NCI-H524 treated with DMSO at 0.1 percent for 48 hours (cell line): Measurements from ENCODE around the gene MAVS.

Experiments
- DNase-seq: peaks from one replicate; lab custom pipeline; 2025; lab: John Stamatoyannopoulos, UW

The MAVS gene

DNA sequence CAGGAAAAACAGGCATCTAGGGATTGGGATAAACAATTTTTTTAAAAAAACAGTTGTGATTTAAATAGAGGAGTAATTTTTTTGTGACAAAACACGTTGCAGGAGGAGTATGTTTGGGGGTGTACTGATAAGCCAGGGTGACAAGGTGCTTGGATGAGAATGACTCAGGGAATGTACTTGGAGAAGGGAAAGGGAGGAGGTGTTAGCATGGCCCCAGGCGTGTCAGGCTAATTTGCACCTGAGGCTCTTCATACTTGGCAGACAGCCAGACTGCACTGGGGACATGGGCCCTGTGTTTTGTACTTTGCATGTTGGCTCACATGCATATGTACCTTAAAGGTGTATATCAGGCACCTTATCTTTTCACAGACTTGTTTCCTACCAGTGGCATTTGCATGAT lies 65.3 kb downstream of the MAVS start:
- no peak for DNase-seq

DNA sequence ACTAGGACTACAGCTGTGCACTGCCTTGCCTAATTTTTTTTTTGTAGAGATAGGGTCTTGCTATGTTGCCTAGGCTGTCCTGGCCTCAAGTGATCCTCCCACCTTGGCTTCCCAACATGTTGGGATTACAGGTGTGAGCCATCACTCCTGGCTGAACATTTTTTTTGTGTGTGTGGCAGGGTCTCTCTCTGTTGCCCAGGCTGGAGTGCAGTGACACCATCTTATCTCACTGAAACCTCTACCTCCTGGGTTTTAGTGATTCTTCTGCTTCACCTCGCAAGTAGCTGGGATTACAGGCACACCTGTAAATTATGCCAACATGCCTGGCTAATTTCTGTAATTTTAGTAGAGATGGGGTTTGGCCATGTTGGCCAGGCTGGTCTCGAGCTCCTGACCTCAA lies 67.8 kb downstream of the MAVS start:
- DNase-seq = no peak

DNA sequence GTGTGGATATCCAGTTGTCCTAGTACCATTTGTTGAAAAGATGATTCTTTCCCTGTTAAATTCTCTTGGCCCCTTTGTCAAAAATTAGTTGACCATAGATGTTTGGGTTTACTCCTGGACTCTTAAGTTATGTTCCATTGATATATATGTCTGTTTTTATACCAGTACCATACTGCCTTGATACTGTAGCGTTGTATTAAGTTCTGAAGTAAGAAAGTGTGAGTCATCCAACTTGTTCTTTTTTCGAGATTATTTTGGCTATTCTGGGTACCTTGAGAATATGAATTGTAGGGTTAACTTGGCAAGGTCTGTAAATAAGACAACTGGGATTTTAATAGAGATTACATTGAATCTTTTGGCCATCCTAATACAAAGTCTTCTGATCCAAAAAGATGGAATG lies 69.1 kb downstream of the MAVS start:
- DNase-seq = no peak

DNA sequence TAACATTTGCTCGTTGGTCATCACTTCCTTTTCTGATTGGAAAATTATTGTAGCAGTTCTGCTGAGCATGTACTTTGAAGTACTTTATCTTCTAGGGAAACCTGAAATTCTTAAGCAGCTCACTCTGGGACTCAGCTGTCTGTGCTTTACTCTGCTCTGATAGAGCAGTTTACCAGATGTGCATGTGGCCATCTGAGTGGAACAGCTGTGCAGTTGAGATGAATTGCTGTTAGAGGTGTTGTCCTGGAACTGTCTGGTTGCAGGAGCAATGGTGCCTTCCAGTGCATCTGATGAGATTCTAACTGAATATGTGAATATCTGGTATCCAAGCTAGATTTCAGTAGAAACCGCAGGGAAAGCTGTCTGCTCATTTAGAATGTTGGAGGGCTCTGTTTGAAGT lies 69.7 kb downstream of the MAVS start:
- no peak for DNase-seq

DNA sequence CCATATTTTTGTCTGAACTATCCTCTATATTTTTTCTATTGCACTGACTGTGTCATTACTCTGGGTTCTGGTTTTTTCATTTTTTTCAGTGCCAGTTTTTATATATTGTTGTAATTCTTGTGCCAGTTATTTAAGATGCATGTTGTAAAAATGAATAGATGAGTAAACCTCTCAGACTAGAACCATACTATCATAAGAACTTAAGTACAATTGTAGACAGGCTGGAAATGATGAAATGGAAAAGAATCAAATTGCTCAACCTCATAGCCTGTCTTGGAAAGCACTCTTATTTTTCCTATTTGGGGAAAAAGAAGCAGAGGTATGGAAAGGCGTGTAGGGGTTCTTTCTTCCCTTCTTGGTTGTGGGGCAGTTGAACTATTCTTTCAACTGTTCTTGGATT lies 72.7 kb downstream of the MAVS start:
- DNase-seq = no peak

DNA sequence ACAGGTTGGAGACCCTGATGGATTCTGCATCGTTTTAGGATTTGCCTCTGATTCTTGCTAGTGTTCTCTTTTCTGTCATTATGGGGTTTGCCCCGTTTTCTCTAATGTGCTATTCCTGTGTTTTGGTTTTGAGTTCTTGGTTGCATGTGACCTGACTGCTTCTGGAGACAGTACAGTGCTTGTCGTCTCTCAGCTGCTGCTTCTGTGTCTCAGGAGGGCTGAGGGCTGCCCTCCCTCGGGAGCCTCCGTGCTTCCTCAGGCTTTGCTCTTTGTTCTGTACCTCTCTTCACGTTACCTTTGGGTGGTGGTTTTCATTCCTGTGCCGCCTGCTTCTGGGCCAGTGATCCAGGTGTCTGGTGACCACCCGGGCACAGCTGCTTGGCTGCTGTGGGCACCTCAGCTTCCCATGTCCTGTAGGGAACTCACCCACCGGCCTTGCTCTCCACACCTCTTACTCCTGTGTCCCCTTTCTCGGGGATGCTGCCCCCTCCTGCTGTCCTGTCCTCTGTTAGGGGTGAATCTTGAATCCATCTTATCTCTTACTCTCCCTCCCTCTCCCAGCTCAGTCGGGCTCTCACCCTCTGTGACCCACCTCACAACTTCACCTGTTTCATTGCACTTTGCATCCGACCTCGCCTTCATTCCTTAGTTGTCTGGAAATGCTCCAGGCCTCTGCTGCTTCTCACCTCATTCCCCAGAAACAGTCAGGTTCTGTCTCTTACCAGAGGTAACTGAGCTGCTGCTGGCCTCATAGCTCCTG lies 75.8 kb downstream of the MAVS start:
- DNase-seq = no peak

DNA sequence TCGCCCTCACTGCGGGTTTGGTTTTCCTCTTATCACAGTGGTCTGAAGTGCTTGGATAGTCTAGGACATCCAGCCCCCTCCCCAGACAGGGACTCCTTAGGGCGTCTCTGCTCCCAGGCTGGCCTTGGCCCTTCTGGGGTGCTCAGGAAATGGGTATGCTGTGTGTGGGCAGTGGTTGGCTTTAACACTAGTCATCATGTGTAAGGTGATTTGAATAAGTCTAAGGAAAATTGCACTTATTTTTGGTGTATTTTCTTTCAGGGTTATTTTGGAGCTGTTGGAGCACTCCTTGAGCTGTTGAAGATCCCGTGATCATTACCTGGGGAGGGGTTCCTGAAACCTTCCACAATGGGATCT lies 76.3 kb downstream of the MAVS start:
- no peak for DNase-seq

DNA sequence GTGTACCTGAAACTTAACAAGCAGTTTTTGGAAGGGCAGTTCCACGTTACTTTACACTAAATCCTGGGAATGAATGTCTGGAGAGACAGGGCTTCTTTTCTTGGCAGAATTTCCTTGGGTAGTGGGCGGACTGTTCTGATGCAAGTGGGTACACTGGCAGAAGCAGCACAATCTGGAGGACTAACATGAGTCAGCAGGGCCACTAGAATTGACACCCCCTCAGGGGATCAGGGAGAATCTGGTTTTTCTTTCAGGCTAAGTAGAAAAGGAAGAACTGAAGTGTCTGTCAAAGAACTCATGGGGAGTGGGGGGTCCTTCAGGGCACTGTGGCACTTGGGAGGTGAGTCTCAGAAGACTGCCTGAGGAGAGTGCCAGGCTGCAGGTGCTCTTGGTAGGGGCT lies 77.2 kb downstream of the MAVS start:
- no peak for DNase-seq

DNA sequence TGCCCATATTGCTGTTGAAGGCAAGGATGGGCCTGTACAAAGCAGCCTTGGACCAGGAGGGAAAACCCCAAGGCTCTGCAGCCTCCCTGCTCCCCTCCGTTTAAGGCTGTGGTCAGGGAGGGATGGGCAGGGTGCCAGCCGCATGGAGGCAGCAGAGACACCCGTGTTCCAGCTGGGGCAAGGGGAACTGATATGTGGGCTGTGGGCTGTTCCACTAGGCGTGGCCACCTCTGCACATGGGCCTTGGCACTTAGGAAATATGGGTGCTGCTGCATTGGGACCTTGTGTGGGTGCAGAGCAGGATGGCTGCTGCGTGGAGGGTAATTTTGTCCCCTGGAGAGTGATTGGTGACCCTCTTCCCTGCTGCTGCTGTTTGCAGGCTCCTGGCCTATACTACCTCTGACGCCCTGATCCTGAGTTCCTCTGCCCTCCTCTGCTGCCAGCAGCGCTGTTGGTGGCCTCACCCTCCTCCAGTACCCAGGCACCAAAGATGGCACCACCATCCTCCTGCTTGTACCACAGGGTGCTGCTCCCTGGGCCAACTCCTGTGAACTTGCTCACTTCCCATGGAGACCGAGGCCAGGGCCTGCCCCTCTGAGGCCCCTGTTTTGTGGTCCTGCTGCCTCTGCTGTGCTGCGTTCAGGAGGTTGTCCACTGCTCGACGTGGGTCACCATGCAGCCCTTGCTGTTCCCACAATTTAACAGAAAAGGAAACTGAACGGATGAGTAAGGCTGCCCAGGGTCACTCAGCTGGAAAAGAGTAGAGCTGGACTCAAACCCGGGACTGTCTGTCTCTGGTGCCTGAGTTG lies 77.9 kb downstream of the MAVS start:
- DNase-seq = no peak

DNA sequence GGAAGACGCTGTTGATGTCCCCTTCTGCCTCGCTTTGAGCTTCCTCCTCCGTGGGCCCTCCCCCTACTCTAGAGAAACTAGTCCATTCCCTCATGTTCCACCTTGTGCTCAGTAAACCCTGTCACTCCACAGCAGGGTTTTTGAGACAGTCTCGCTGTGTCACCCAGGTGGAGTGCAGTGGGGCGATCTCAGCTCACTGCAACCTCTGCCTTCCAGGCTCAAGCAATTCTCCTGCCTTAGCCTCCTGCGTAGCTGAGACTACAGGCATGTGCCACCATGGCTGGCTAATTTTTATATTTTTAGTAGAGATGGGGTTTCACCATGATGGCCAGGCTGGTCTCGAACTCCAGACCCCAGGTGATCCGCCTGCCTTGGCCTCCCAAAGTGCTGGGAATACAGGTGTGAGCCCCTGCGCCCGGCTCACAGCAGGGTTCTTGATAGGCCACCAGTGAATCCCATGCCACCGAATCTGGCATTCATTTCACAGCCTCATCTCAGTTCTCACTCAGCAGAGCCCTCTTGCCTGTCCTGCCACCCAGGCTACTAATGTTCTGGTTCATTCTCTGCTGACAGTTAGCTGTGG lies 78.6 kb downstream of the MAVS start:
- no peak for DNase-seq
